Measurements from ENCODE around the gene HCN2.

The HCN2 gene

GRCh38 chr19:589693-590395, at the start of gene HCN2:
Gene HCN2, plus strand, starts transcription at chr19:589881. Its CDS starts 65 bp downstream, at chr19:589946.
- no peak for DNase-seq

- DNase-seq: no peak
Measured at GRCh38 chr19:540867-541637, 48.6 kb upstream of the HCN2 start.

GRCh38 chr19:541699-542098, 48.0 kb upstream of the HCN2 start:
- DNase-seq: no peak

GRCh38 chr19:542173-542866, 47.4 kb upstream of the HCN2 start:
- no peak for DNase-seq

GRCh38 chr19:543910-544608, 45.6 kb upstream of the HCN2 start, which contains the start of gene GZMM:
Gene GZMM, plus strand, starts transcription at chr19:544053. Its CDS starts 19 bp downstream, at chr19:544072.
- DNase-seq: no peak

GRCh38 chr19:547117-547516, 42.6 kb upstream of the HCN2 start:
- DNase-seq: no peak

GRCh38 chr19:547836-548720, 41.6 kb upstream of the HCN2 start:
- no peak for DNase-seq

GRCh38 chr19:548886-549830, 40.5 kb upstream of the HCN2 start:
- DNase-seq: no peak

- no peak for DNase-seq
Measured at GRCh38 chr19:554817-555216, 34.9 kb upstream of the HCN2 start.

- DNase-seq: no peak
Measured at GRCh38 chr19:555474-555808, 34.2 kb upstream of the HCN2 start.

- no peak for DNase-seq
Measured at GRCh38 chr19:556611-557382, 32.9 kb upstream of the HCN2 start.

- no peak for DNase-seq
Measured at GRCh38 chr19:558770-559439, 30.8 kb upstream of the HCN2 start.

- no peak for DNase-seq
Measured at GRCh38 chr19:560121-560520, 29.6 kb upstream of the HCN2 start.

- DNase-seq: no peak
Measured at GRCh38 chr19:566403-566802, 23.3 kb upstream of the HCN2 start.

GRCh38 chr19:566844-567243, 22.8 kb upstream of the HCN2 start:
- no peak for DNase-seq

GRCh38 chr19:567296-567900, 22.3 kb upstream of the HCN2 start:
- no peak for DNase-seq

GRCh38 chr19:570251-570686, 19.4 kb upstream of the HCN2 start:
- DNase-seq: no peak

GRCh38 chr19:570937-571565, 18.6 kb upstream of the HCN2 start:
- peak; percentile 67 for DNase-seq

- peak; percentile 50 for DNase-seq
Measured at GRCh38 chr19:571566-571974, 18.1 kb upstream of the HCN2 start.

All from NCI-H446 treated with DMSO at 0.1 percent for 48 hours (cell line).